K562 (cell line): Measurements from ENCODE around the gene NEMF. TPM values are rescaled to one million over a fixed set of nuclear protein-coding genes. Genes with fewer than 3 reads are reported as not detected.

ENCODE experiments used
- ELF1 ChIP-seq: fragments of 200-800 bp; sonication (Bioruptor generic); IDR thresholded peaks from 2 replicates; pipeline ENCODE4 v1.6.1; 2016; ENCODE audit warnings: missing genetic modification characterization, missing compliant biosample characterization
- PHF20 ChIP-seq: fragments of 450-650 bp; IDR thresholded peaks from 2 replicates; pipeline ENCODE4 v1.6.1; 2018; ENCODE audit not compliant: partially characterized antibody
- polyA plus RNA-seq, 8 experiments: library from polyadenylated mRNA; depleted of rRNA in 4 of 8; stranded (reverse) in 5 of 8; unstranded in 3 of 8; fragments of >200 nt; fragmentation: Nextera tagmentation in 2 of 8; fragmentation: Illumina TruSeq in 1 of 8; extraction: Ambion mirVana in 2 of 8; extraction: Trizol in 1 of 8; gene quantifications; 2 replicates each; pipeline versions ENCODE4 v1.2.1 to v1.2.3, GENCODE V29; 2011 to 2014; ENCODE audit warnings: inconsistent platforms in 1 of 8, missing spikeins in 1 of 8
- total RNA-seq, 7 experiments: library from RNA; depleted of rRNA in 6 of 7; stranded (reverse); fragments of >200 nt in 6 of 7; fragmentation: Illumina TruSeq in 2 of 7; extraction: Trizol in 2 of 7; gene quantifications; 2 replicates each; pipeline versions ENCODE4 v1.2.1 to v1.2.3, GENCODE V29; 2011 to 2021; ENCODE audit warnings: low replicate concordance in 1 of 7
- TF ChIP-seq, protein P1 (sequence below), 2 experiments: fragments of 450-650 bp; formaldehyde crosslinking in 1 of 2; IDR thresholded peaks; 2 replicates each; pipeline versions ENCODE4 v1.4.0 to v1.6.1; 2014 to 2020; ENCODE audit warnings: mild to moderate bottlenecking in 2 of 2, borderline replicate concordance in 1 of 2, low read depth in 1 of 2

Gene NEMF
- total and polyA plus RNA-seq, 9 of the 15 experiments (the other 6 are each of a cell fraction or from before 2014, with no cell fraction given): 38.8 to 94.4 (median 61.0) TPM

DNA sequence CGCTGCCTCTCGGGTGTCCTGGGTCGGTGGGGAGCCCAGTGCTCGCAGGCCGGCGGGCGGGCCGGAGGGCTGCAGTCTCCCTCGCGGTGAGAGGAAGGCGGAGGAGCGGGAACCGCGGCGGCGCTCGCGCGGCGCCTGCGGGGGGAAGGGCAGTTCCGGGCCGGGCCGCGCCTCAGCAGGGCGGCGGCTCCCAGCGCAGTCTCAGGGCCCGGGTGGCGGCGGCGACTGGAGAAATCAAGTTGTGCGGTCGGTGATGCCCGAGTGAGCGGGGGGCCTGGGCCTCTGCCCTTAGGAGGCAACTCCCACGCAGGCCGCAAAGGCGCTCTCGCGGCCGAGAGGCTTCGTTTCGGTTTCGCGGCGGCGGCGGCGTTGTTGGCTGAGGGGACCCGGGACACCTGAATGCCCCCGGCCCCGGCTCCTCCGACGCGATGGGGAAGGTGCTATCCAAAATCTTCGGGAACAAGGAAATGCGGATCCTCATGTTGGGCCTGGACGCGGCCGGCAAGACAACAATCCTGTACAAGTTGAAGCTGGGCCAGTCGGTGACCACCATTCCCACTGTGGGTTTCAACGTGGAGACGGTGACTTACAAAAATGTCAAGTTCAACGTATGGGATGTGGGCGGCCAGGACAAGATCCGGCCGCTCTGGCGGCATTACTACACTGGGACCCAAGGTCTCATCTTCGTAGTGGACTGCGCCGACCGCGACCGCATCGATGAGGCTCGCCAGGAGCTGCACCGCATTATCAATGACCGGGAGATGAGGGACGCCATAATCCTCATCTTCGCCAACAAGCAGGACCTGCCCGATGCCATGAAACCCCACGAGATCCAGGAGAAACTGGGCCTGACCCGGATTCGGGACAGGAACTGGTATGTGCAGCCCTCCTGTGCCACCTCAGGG is 41.0 kb upstream of the NEMF start (continued):
- TF ChIP-seq, protein P1, sequence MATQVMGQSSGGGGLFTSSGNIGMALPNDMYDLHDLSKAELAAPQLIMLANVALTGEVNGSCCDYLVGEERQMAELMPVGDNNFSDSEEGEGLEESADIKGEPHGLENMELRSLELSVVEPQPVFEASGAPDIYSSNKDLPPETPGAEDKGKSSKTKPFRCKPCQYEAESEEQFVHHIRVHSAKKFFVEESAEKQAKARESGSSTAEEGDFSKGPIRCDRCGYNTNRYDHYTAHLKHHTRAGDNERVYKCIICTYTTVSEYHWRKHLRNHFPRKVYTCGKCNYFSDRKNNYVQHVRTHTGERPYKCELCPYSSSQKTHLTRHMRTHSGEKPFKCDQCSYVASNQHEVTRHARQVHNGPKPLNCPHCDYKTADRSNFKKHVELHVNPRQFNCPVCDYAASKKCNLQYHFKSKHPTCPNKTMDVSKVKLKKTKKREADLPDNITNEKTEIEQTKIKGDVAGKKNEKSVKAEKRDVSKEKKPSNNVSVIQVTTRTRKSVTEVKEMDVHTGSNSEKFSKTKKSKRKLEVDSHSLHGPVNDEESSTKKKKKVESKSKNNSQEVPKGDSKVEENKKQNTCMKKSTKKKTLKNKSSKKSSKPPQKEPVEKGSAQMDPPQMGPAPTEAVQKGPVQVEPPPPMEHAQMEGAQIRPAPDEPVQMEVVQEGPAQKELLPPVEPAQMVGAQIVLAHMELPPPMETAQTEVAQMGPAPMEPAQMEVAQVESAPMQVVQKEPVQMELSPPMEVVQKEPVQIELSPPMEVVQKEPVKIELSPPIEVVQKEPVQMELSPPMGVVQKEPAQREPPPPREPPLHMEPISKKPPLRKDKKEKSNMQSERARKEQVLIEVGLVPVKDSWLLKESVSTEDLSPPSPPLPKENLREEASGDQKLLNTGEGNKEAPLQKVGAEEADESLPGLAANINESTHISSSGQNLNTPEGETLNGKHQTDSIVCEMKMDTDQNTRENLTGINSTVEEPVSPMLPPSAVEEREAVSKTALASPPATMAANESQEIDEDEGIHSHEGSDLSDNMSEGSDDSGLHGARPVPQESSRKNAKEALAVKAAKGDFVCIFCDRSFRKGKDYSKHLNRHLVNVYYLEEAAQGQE (IDR thresholded peaks at IDR 0.05; ENCODE audit: borderline replicate concordance): peak; percentile 32
- TF ChIP-seq, protein P1 (CRISPR knock-in tag; IDR thresholded peaks at IDR 0.05; ENCODE audit: low read depth): no peak
- TF ChIP-seq PHF20 (no peak), ELF1 (tag) (0 out of 2 replicates have a peak, but pooled peaks have one; percentile 35)
